Spinal cord (tissue), 9 donors: ENCODE measurements around the gene RNASEH2C. TPM values are rescaled to one million over a fixed set of nuclear protein-coding genes. Genes with fewer than 3 reads are reported as not detected.

Experiments used
- DNase-seq, 6 donors: peaks; one replicate each; pipeline versions ENCODE4 v3.0.0 to v3.0.0-alpha.2; 2013 to 2015; ENCODE audit warnings: low spot score in 6 of 6, low read depth in 4 of 6
- H3K27ac ChIP-seq: one replicate; pipeline ENCODE4 v1.5.1; 2013; ENCODE audit warnings: low read depth, low read length, control low read depth
- H3K27me3 ChIP-seq: one replicate; pipeline ENCODE4 v1.6.1; 2013; ENCODE audit warnings: low read length; ENCODE audit not compliant: control insufficient read depth, insufficient read depth
- H3K36me3 ChIP-seq: one replicate; pipeline ENCODE4 v1.6.1; 2013; ENCODE audit warnings: low read length; ENCODE audit not compliant: control insufficient read depth, insufficient read depth
- H3K4me1 ChIP-seq: one replicate; pipeline ENCODE4 v1.6.1; 2013; ENCODE audit warnings: low read length; ENCODE audit not compliant: control insufficient read depth, insufficient read depth
- H3K4me3 ChIP-seq: one replicate; pipeline ENCODE4 v1.5.1; 2013; ENCODE audit warnings: low read depth, low read length, control low read depth
- H3K9me3 ChIP-seq: one replicate; pipeline ENCODE4 v1.6.1; 2013; ENCODE audit warnings: low read length; ENCODE audit not compliant: control insufficient read depth, insufficient read depth
- polyA plus RNA-seq, 2 donors: library from polyadenylated mRNA; unstranded; fragments of 120-200 nt; gene quantifications; one replicate each; pipeline ENCODE4 v1.2.1, GENCODE V29; 2013; ENCODE audit not compliant: insufficient read length in 2 of 2
- small RNA-seq: library from RNA; depleted of rRNA; stranded (forward); fragments of <200 nt; gene quantifications from one replicate; pipeline ENCODE3, GENCODE V24; 2014; ENCODE audit warnings: low replicate concordance
- total RNA-seq, 2 donors: library from RNA; depleted of rRNA in 1 of 2; stranded (reverse); fragments of 120-200 nt in 1 of 2; fragments of >200 nt in 1 of 2; gene quantifications; one replicate each; pipeline versions ENCODE4 v1.2.3 to v1.2.4, GENCODE V29; 2013 to 2014

RNASEH2C gene
- total and polyA plus RNA-seq, 4 donors, result 11.8 to 56.5 (median 50.3) TPM

DNA sequence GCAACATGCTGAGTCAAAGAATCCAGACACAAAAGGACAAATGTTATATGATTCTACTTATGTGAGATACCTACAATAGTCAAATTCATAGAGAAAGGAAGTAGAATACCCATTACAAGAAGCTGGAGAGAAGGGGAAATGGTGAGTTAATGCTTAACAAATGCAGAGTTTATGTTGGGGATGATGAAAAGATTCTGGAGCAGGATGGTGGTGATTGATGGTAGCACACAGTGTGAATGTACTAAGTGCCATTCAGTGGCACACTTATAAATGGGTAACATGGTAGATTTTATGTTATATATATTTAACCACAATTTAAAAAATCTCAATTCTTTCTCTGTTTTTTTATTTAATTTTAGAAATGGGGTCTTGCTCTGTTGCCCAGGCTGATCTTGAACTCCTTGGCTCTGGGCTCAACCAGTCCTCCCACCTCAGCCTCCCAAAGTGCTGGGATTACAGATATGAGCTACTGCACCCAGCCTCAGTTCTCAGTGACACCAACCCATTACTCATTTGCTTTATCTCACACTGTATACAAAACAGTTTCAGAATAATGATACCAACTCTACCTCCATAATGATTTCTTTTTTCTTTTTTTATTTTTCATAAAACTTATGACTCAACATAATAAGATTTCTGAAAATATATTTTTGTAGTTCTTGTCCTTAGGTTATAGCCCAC lies 48.3 kb downstream of the RNASEH2C start:
- H3K4me1 ChIP-seq, result no peaks in the 10 kb centered on the region
- no peak overlapping the region for H3K27ac ChIP-seq
- H3K27me3 ChIP-seq, result no peaks in the 10 kb centered on the region
- no peaks in the 10 kb centered on the region for H3K36me3 ChIP-seq
- no peak for DNase-seq
- no peak overlapping the region for H3K4me3 ChIP-seq
- H3K9me3 ChIP-seq, result no peaks in the 10 kb centered on the region

Small RNA genes lying within 50 kb of the gene (small RNA-seq; reads per million reads assigned to genes)
- not detected for gene RN7SL309P

Other genes with a start within 250 kb of the RNASEH2C start
- gene MALAT1, start 221.8 kb downstream of the RNASEH2C start, total RNA-seq, result over 10,000 TPM in 1 of 2 donors, 1,000 to 10,000 TPM in 1; 7,855 to 14,973 TPM
- gene MALAT1, start 221.8 kb downstream of the RNASEH2C start, polyA plus RNA-seq, result 100 to 1,000 TPM; 557 to 615 TPM
- gene SCYL1, start 195.7 kb downstream of the RNASEH2C start, total RNA-seq, result 10 to 100 TPM; 41.8 to 79.8 TPM
- gene SCYL1, start 195.7 kb downstream of the RNASEH2C start, polyA plus RNA-seq, result 10 to 100 TPM; 84.0 to 87.5 TPM
- gene LTBP3, start 162.4 kb downstream of the RNASEH2C start, total RNA-seq, result 10 to 100 TPM; 47.5 to 68.7 TPM
- gene LTBP3, start 162.4 kb downstream of the RNASEH2C start, polyA plus RNA-seq, result 100 to 1,000 TPM; 158 to 198 TPM
- 10 to 100 TPM; 14.7 to 25.6 TPM for gene ZNRD2, start 150.3 kb downstream of the RNASEH2C start, total RNA-seq
- gene ZNRD2, start 150.3 kb downstream of the RNASEH2C start, polyA plus RNA-seq, result 10 to 100 TPM; 82.5 to 87.2 TPM
- 10 to 100 TPM in 1 of 2 donors, 1 to 10 TPM in 1; 7.0 to 49.2 TPM for gene FAM89B, start 148.3 kb downstream of the RNASEH2C start, total RNA-seq
- gene FAM89B, start 148.3 kb downstream of the RNASEH2C start, polyA plus RNA-seq, result 10 to 100 TPM; 48.6 to 49.0 TPM
- gene EHBP1L1, start 144.7 kb downstream of the RNASEH2C start, total RNA-seq, result 10 to 100 TPM; 13.9 to 24.0 TPM
- 10 to 100 TPM; 20.3 to 30.1 TPM for gene EHBP1L1, start 144.7 kb downstream of the RNASEH2C start, polyA plus RNA-seq
- under 1 TPM; 0.20 to 0.44 TPM for gene KCNK7, start 125.0 kb downstream of the RNASEH2C start, total RNA-seq
- gene KCNK7, start 125.0 kb downstream of the RNASEH2C start, polyA plus RNA-seq, result under 1 TPM; 0.77 to 0.90 TPM
- gene MAP3K11, start 106.6 kb downstream of the RNASEH2C start, total RNA-seq, result 10 to 100 TPM; 16.8 to 28.9 TPM
- gene MAP3K11, start 106.6 kb downstream of the RNASEH2C start, polyA plus RNA-seq, result 10 to 100 TPM; 31.2 to 38.1 TPM
- 10 to 100 TPM; 10.4 to 15.3 TPM for gene PCNX3, start 105.0 kb downstream of the RNASEH2C start, total RNA-seq
- 10 to 100 TPM; 35.7 to 41.6 TPM for gene PCNX3, start 105.0 kb downstream of the RNASEH2C start, polyA plus RNA-seq
- gene SIPA1, start 82.7 kb downstream of the RNASEH2C start, total RNA-seq, result 10 to 100 TPM; 10.6 to 34.2 TPM
- gene SIPA1, start 82.7 kb downstream of the RNASEH2C start, polyA plus RNA-seq, result 10 to 100 TPM; 35.4 to 43.6 TPM
- gene RELA, start 57.9 kb downstream of the RNASEH2C start, total RNA-seq, result 10 to 100 TPM; 14.5 to 29.4 TPM
- gene RELA, start 57.9 kb downstream of the RNASEH2C start, polyA plus RNA-seq, result 10 to 100 TPM; 53.9 to 57.7 TPM
- gene KAT5, start 8.5 kb downstream of the RNASEH2C start, total RNA-seq, result 10 to 100 TPM; 41.5 to 74.5 TPM
- gene KAT5, start 8.5 kb downstream of the RNASEH2C start, polyA plus RNA-seq, result 10 to 100 TPM; 80.3 to 81.2 TPM
- gene AP5B1, start 60.2 kb upstream of the RNASEH2C start, total RNA-seq, result 1 to 10 TPM; 5.0 to 6.4 TPM
- 1 to 10 TPM; 6.9 to 9.3 TPM for gene AP5B1, start 60.2 kb upstream of the RNASEH2C start, polyA plus RNA-seq
- gene OVOL1, start 66.3 kb upstream of the RNASEH2C start, total RNA-seq, result not detected
- gene OVOL1, start 66.3 kb upstream of the RNASEH2C start, polyA plus RNA-seq, result under 1 TPM in 1 of 2 donors, not detected in 1; 0.09 TPM
- 1 to 10 TPM; 3.3 to 4.0 TPM for gene SNX32, start 113.2 kb upstream of the RNASEH2C start, total RNA-seq
- 10 to 100 TPM in 1 of 2 donors, 1 to 10 TPM in 1; 9.7 to 22.1 TPM for gene SNX32, start 113.2 kb upstream of the RNASEH2C start, polyA plus RNA-seq
- gene CFL1, start 137.4 kb upstream of the RNASEH2C start, total RNA-seq, result 100 to 1,000 TPM; 472 to 682 TPM
- gene CFL1, start 137.4 kb upstream of the RNASEH2C start, polyA plus RNA-seq, result 1,000 to 10,000 TPM; 1,362 to 1,371 TPM
- 10 to 100 TPM; 24.9 to 49.7 TPM for gene MUS81, start 139.6 kb upstream of the RNASEH2C start, total RNA-seq
- gene MUS81, start 139.6 kb upstream of the RNASEH2C start, polyA plus RNA-seq, result 10 to 100 TPM; 57.4 to 62.0 TPM
- 10 to 100 TPM; 21.2 to 84.5 TPM for gene EFEMP2, start 152.0 kb upstream of the RNASEH2C start, total RNA-seq
- gene EFEMP2, start 152.0 kb upstream of the RNASEH2C start, polyA plus RNA-seq, result 10 to 100 TPM; 73.6 to 94.1 TPM
- gene CTSW, start 159.0 kb upstream of the RNASEH2C start, total RNA-seq, result under 1 TPM; 0.20 to 0.39 TPM
- under 1 TPM; 0.51 to 0.96 TPM for gene CTSW, start 159.0 kb upstream of the RNASEH2C start, polyA plus RNA-seq
- 100 to 1,000 TPM in 1 of 2 donors, 10 to 100 TPM in 1; 79.4 to 139 TPM for gene FIBP, start 167.7 kb upstream of the RNASEH2C start, total RNA-seq
- gene FIBP, start 167.7 kb upstream of the RNASEH2C start, polyA plus RNA-seq, result 100 to 1,000 TPM; 144 to 158 TPM
- gene CCDC85B, start 169.9 kb upstream of the RNASEH2C start, total RNA-seq, result 10 to 100 TPM; 15.7 to 23.5 TPM
- gene CCDC85B, start 169.9 kb upstream of the RNASEH2C start, polyA plus RNA-seq, result 10 to 100 TPM; 50.2 to 53.9 TPM
- gene FOSL1, start 179.6 kb upstream of the RNASEH2C start, total RNA-seq, result under 1 TPM in 1 of 2 donors, not detected in 1; 0.20 TPM
- gene FOSL1, start 179.6 kb upstream of the RNASEH2C start, polyA plus RNA-seq, result under 1 TPM; 0.36 to 0.41 TPM
- 10 to 100 TPM; 13.9 to 20.4 TPM for gene C11orf68, start 198.3 kb upstream of the RNASEH2C start, total RNA-seq
- gene C11orf68, start 198.3 kb upstream of the RNASEH2C start, polyA plus RNA-seq, result 10 to 100 TPM; 62.3 to 66.2 TPM
- gene DRAP1, start 198.6 kb upstream of the RNASEH2C start, total RNA-seq, result 100 to 1,000 TPM in 1 of 2 donors, 10 to 100 TPM in 1; 46.4 to 127 TPM
- gene DRAP1, start 198.6 kb upstream of the RNASEH2C start, polyA plus RNA-seq, result 100 to 1,000 TPM; 178 to 183 TPM
- under 1 TPM in 1 of 2 donors, not detected in 1; 0.39 TPM for gene TSGA10IP, start 224.7 kb upstream of the RNASEH2C start, total RNA-seq
- gene TSGA10IP, start 224.7 kb upstream of the RNASEH2C start, polyA plus RNA-seq, result under 1 TPM; 0.60 to 0.68 TPM
- gene SART1, start 240.9 kb upstream of the RNASEH2C start, total RNA-seq, result 10 to 100 TPM; 29.2 to 43.3 TPM
- gene SART1, start 240.9 kb upstream of the RNASEH2C start, polyA plus RNA-seq, result 10 to 100 TPM; 60.6 to 68.2 TPM